ES-I3 (cell line): ENCODE results near the gene TSPAN14.

ENCODE experiments used
- H3K36me3 ChIP-seq: 2 replicates; pipeline ENCODE4 v1.6.1; 2013; ENCODE audit warnings: mild to moderate bottlenecking, low read length, control low read depth, moderate library complexity; ENCODE audit not compliant: insufficient read depth
- H3K4me1 ChIP-seq: 2 replicates; pipeline ENCODE4 v1.6.1; 2013; ENCODE audit warnings: mild to moderate bottlenecking, control low read depth, low read length; ENCODE audit not compliant: insufficient read depth
- H3K9ac ChIP-seq: 2 replicates; pipeline ENCODE4 v1.6.1; 2013; ENCODE audit warnings: low read depth, mild to moderate bottlenecking, low read length, moderate library complexity
- H3K9me3 ChIP-seq: 2 replicates; pipeline ENCODE4 v1.6.1; 2013; ENCODE audit warnings: mild to moderate bottlenecking, low read length, moderate library complexity; ENCODE audit not compliant: control insufficient read depth, insufficient read depth

TSPAN14 gene

DNA sequence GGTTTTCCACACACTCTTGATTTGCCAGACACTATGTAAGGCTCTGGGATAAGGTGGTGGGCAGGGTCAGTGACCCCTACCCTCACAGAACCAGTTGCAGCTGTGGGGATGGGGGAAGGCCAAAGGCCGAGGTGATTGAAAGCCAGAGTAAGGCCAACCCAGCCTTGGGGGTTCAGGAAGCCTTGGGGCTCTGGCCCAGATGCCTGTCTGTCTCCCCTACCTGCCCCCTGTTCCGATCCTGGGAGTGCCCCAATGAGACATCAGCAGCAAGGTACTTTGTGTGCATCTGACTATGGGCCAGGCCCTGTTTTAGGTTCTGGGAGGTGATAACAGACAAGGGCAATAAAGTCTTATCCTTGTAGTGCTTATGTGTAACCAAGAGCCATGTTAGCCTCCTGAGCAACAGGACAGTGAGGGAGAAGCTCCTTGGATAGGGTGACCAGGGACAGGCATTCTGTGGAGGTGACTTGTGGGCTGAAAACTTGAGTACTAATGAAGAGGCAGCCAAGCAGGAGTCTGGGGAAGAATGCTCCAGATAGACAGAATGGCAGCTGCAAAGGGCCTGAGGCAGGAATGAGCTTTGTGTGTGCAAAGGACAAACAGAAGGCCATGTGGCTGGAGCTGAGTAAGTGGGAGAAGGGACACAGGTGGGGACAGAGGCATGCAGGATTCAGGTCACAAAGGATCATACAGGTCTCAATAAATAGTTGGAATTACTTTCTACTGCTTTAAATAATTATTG lies 35.4 kb downstream of the TSPAN14 start:
- H3K36me3 ChIP-seq = peaks cover 4% of the 10 kb centered on the region
- no peaks in the 10 kb centered on the region for H3K9me3 ChIP-seq
- peaks cover 28% of the 10 kb centered on the region; the same call in 1 of the 2 replicates for H3K4me1 ChIP-seq
- H3K9ac ChIP-seq = no peak overlapping the region

DNA sequence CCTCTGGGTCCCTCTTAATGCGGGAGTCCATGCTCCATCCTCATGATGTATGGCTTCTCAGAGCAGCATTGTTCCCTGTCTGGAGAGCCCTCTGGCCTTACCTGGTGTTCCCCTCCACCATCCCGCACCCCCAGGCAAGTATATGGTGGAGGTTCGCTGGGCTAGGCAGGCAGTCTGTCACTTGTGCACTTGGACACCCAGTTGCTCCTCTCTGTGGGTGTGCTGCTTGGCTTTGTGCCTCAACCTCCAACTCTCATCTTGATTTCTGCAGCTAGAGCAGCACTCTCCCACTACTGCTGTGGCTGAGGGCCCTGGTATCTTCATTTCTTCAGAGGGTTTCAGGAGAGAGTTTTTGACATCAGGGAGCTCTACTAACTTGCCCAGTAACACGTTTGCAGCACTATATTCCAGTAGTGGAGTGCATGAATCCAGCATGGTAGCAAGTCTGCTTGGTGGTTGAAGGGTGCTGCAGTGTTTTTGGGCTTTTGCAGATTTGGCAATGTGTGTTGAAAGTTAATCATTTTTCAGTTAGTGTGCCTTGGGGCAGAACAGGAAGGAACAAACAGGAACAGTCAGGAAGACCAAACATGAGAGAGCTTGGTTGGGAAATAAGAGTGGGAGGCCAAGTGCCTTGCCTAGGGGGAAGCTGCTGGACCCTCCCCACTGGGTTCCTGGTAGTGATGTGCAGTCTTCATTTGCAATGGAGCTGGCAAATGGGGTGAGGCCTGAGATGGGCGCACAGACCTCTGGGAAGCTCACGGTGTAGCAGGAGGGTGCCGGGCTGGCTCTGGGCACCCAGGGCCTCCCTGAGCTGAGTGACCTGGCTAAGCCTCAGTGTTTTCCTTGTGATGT lies 37.4 kb downstream of the TSPAN14 start:
- Histone ChIP-seq H3K4me1 (peaks cover 11% of the 10 kb centered on the region; the same call in 1 of the 2 replicates), H3K9ac (no peak overlapping the region), H3K36me3 (peaks cover 4% of the 10 kb centered on the region), H3K9me3 (no peaks in the 10 kb centered on the region)

DNA sequence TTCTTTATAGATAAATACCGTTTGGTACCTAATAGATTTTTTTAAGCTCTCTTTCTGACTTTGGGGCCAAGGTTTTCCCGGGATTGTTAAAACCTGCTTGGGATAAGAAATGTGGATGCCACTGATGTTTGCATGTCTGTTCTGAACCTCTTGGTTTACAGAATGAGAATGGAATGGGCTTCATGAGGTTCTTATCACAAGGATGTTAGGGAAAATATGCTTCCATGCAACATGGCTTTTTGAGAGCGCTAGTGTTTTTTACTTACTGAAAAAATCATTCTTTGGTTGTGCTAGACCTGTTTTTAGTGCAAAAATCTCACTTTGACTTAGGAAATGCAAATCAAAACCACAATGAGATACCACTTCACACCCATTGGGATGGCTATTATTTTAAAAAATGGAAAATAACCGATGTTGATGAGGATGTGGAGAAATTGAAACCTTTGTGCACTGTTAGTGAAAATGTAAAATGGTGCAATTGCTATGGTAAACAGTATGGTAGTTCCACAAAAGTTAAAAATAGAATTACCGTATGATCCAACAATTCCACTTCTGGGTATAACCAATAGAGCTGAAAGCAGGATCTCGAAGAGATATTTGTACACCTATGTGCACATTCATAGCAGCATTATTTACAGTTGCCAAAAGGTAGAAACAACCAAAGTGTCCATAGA lies 38.9 kb downstream of the TSPAN14 start:
- no peaks in the 10 kb centered on the region for H3K9me3 ChIP-seq
- no peak overlapping the region for H3K9ac ChIP-seq
- H3K4me1 ChIP-seq = peaks cover 4% of the 10 kb centered on the region; the same call in 1 of the 2 replicates
- H3K36me3 ChIP-seq = peaks cover 4% of the 10 kb centered on the region

DNA sequence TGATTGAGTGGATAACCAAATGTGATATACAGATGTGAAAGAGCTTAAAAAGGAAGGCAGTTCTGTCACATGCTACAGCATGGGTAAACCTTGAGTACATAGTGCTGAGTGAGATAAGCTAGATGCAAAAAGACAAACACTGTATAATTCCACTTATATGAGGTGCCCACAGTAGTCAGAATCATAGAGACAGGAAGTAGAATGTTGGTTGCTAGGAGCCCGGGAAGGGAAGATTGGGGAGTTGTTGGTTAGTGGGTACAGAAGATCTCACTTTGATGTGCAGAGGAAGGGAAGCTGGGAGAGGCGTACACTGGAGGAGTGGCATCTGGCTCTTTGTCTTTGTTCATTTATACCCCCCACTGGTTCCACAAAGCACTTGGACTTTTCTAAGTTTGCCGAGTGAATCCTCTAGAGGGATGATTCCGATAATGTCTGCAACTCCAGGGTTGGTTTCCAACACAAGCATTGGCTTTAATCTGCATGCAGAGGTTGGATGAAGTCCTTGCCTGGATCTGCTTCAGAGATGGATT lies 39.5 kb downstream of the TSPAN14 start:
- Histone ChIP-seq H3K9ac (no peak overlapping the region), H3K9me3 (no peaks in the 10 kb centered on the region), H3K36me3 (peaks cover 4% of the 10 kb centered on the region), H3K4me1 (peaks cover 10% of the 10 kb centered on the region)

DNA sequence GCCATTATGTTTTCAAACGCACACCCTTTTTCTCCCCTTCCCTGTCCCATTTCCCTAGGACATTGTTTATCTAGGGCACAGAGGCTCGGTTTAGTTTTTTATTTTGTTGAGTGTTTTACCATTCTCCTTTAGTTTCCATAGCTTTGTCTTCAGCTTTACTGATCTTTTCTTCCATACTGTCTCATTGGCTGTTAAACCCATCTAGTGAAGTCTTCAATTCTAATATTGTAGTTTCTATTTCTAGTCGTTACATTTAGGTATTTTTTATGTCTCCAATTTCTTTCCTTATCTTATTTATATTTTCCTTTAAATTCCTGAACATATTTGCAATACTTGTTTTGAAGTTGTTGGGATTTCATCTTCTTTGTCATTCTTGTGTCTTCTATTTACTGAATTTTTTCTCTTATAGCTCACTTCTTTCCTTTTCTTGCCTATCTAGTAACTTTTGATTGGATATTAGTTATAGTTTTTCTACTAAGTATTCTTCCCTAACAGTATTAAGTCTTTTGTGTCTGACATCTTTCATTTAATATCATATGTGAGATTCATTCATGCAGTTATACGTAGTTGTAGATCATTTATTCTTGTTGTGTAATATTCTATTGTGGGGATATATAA lies 42.6 kb downstream of the TSPAN14 start:
- Histone ChIP-seq H3K9me3 (no peaks in the 10 kb centered on the region), H3K4me1 (peaks cover 31% of the 10 kb centered on the region), H3K9ac (no peak overlapping the region), H3K36me3 (no peaks in the 10 kb centered on the region)

DNA sequence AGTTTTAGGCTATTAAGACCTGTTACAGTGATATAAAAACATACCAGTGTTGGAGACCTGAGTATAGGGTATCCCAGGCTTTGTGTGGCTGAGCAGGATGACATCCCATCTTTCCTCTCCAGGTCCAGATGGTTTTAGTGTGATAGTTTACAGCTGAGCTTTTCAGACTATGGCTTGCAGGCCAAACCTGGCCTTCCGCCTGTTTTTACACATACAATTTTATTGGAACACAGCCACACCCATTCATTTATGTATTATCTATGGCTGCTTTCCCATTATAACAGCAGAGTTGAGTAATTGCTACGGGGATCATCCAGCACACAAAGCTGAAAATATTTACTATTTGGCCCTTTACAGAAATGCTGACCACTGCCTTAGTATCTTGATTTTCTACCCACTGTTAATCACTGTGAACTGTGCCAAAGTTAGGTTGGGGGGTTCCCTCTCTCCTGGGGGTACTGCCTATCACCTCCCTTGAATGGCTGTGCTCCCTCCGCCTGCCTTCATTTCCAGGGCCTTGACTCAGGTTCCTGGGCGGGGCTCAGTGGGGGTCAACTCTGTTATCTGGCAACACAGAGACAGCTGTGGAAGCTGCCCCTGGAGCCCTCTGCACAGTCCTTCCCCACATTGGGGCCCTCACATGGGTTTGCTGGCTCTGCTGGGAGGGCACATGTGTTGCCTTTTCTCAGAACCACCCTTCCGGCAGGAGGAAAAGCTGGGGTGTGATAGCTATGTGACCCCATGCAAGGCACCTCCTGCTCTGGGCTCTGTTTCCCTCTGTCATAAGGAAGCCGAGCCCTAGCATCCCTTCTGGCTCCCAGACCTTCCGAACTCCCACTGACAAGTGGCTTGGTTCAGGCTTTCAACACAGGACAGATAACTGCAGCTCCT lies 43.3 kb downstream of the TSPAN14 start:
- H3K9ac ChIP-seq = no peak overlapping the region
- H3K36me3 ChIP-seq = no peaks in the 10 kb centered on the region
- H3K9me3 ChIP-seq = no peaks in the 10 kb centered on the region
- H3K4me1 ChIP-seq = peaks cover 35% of the 10 kb centered on the region

DNA sequence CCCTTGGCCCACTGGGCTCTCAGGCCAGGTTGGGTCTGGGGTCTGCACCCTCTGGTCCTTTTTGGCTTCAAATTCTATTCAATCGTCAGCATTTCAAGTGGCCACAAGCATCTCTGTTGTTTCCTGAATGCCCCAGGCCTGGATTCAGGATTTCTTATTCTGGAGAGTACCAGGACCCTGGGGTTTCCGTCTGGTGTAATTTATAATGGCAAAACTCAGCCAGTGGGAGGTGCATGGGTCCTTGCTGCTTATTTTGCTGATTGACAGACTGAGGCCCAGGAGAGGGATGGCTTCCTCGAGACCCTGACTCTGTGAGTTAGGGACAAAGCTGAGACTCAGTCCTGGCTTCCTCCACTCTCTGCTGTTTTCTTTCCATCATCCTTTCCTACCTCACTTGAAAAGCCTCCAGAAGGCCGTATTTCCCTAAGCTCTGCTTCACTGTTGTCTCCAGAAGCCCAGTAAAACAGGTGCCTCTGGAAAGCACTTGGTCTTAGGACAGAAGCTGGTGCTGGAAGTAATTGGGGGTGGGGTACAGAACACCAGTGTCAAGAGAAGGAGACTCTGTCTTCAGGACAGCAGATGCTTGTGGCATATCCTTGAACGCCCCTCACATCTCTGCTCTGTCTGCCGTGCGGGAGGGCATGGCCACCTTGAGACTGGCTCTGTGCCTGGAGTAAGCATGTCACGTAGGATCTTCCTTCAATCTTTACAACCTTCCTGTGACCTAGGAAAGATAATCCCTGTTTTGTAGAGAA lies 44.1 kb downstream of the TSPAN14 start:
- Histone ChIP-seq H3K9ac (no peak overlapping the region), H3K4me1 (peaks cover 41% of the 10 kb centered on the region), H3K9me3 (no peaks in the 10 kb centered on the region), H3K36me3 (no peaks in the 10 kb centered on the region)

DNA sequence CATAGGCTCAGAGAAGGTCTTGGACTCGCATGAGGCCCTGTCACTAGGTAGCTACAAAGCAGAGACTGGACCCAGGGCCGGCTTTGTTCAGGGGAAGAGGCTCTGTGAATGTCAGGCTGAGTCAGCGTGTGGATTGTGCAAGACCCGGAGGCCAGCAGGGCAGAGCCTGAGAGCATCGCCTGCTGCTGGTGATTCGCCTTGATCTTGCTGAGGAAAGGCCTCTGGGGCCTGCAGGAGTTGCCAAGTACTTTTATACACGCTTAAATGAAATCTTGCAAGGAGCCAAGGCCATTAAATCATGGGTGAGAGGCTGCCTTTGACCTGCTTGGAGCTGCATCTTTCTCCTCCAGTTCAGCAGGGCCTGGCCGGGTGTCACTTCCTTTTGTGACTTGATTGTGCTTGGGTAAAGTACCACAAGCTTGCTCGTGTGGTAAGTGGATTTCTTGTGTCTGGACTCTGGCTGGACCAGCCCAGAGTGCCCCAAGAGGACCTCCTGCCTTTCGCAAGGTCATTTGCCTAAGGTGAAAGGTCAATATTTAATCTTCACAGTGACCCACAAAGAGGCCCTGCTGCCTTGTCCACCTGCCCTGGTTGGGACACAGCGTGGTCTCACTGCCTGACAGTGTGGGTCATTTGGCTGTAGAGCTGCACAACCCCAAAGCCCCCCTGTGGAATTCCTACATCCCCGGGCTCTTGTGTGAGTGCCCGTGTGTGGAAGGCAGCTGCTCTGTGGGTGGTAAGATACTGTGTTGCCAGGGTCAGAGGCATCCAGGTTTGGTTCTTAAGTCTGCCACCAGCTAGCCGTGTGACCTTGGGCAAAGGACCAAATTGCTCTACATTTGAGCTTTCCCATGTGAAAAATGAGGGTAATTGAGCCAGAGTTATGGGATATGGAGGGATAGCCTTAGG lies 45.0 kb downstream of the TSPAN14 start:
- no peaks in the 10 kb centered on the region for H3K36me3 ChIP-seq
- no peak overlapping the region for H3K9ac ChIP-seq
- H3K9me3 ChIP-seq = no peaks in the 10 kb centered on the region
- peaks cover 49% of the 10 kb centered on the region for H3K4me1 ChIP-seq

DNA sequence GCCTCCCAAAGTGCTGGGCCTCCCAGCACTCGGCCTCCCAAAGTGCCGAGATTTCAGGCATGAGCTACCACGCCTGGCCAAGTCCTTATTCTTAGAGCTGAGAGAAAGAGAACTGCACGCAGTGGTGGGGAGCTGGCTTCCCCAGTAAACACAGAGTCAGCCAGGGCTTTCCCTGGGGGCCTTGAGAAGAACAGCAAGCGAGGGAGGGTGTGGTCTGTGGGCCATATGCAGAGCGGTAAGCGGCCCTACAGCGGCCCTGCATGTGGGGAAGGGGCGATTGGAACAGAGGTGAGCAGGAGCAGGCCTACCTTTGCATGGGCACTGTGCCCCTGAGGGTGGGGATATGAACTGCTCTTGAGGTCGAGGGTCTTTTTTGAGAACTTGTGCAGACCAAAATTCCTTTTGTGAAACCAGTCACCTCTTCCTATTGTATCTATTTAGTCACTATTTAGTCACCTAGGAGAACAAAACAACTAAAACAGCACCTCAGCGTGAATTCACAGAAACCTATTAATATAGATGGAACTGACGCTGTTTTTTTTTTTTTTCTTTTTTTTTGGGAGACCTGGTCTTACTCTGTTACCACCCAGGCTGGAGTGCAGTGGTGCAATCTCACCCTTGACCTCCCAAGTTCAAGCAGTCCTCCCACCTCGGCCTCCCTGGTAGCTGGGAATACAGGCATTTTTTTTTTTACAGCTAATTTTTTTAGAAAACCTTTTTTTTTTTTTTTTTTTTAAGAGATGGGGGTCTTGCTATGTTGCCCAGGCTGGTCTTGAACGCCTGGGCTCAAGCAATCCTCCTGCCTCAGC lies 46.7 kb downstream of the TSPAN14 start:
- Histone ChIP-seq H3K4me1 (peaks cover 53% of the 10 kb centered on the region), H3K9me3 (no peaks in the 10 kb centered on the region), H3K9ac (no peak overlapping the region), H3K36me3 (no peaks in the 10 kb centered on the region)

DNA sequence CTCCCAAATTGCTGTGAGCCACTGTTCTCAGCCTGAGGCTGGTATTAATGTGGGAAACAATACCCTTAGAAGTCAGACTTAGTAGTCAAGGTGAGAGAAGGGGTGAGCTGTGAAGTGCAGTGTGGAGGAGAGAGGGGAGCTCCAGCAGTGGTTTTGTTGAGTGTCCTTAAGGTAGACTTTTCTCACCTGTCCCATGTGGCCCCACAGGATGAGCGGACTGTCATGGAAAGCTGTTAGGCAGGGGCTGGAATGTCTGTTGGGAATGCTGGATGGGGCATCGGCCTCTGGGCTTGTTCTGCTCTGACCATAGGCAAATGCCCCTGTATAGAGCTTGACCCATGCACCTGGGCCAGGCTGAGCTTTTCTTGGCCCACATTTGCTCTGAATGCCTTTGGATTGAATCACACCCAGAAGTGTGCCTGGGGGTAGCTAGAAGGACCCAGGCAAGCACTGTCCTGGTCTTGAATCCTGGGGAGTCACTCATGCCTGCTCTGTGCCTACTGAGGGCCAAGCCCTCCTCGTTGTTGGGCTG lies 47.3 kb downstream of the TSPAN14 start:
- H3K4me1 ChIP-seq = peaks cover 53% of the 10 kb centered on the region
- H3K36me3 ChIP-seq = no peaks in the 10 kb centered on the region
- no peaks in the 10 kb centered on the region for H3K9me3 ChIP-seq
- no peak overlapping the region for H3K9ac ChIP-seq

DNA sequence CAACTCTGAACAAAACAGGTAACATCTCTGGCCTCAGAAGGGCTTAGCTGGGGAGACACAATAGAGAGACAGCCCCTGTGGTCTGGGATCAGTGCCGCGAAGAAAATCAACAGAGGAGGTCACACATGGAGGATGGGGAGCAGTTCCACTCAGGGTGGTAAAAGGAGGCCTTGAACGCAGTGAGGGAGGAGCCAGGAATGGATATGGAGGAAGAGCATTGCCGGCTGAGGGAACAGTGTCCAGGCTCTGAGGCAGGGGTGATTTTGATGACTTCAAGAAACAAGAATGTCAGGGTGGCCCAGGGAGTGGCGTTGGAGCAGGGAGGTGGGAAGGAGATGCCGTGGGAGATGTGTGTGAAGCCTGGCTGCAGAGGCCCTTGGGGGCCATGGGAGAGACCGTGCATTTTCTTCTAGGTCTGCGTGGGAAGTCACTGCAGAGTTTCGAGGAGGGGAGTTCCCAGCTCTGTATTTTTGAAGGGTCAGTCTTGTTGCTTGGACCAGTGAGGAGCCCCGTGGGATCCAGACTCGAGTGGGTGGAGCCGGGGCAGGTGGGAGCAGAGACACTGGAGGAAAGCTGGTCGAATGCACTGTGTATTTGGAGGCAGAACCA lies 47.9 kb downstream of the TSPAN14 start:
- peaks cover 53% of the 10 kb centered on the region for H3K4me1 ChIP-seq
- H3K9ac ChIP-seq = no peak overlapping the region
- no peaks in the 10 kb centered on the region for H3K36me3 ChIP-seq
- no peaks in the 10 kb centered on the region for H3K9me3 ChIP-seq
